Measurements from ENCODE around the gene PCDHA4.
"Not testable (repeated sequence)": the region's sequence is repeated elsewhere in the genome, so short reads cannot be mapped to it uniquely, and the experiment has no call there.

The PCDHA4 gene

GRCh38 chr5:140842798-140843733, 36.2 kb downstream of the PCDHA4 start:
- TF ChIP-seq CTCF (IDR thresholded peaks at IDR 0.05; ENCODE audit: extremely low read depth, missing control alignments), result no peak
- no peak for DNase-seq (ENCODE audit: low spot score)

- not testable (repeated sequence) for DNase-seq (ENCODE audit: low spot score)
These were observed 41.6 kb downstream of the PCDHA4 start, which contains the start of gene PCDHA9 for GRCh38 chr5:140848139-140849102. TSS of gene PCDHA9 (plus strand) at chr5:140848382. CDS start at chr5:140848496, 114 bp downstream.

DNA sequence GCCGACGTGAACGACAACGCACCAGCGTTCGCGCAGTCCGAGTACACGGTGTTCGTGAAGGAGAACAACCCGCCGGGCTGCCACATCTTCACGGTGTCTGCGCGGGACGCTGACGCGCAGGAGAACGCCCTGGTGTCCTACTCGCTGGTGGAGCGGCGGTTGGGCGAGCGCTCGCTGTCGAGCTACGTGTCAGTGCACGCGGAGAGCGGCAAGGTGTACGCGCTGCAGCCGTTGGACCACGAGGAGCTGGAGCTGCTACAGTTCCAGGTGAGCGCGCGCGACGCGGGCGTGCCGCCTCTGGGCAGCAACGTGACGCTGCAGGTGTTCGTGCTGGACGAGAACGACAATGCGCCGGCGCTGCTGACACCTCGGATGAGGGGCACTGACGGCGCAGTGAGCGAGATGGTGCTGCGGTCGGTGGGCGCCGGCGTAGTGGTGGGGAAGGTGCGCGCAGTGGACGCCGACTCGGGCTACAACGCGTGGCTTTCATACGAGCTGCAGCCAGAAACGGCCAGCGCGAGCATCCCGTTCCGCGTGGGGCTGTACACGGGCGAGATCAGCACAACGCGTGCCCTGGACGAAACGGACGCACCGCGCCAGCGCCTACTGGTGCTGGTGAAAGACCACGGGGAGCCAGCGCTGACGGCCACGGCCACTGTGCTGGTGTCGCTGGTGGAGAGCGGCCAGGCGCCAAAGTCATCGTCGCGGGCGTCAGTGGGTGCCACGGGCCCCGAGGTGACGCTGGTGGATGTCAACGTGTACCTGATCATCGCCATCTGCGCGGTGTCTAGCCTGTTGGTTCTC, 43.2 kb downstream of the PCDHA4 start:
- DNase-seq (ENCODE audit: low spot score), result not testable (repeated sequence)

GRCh38 chr5:140855772-140856674, 49.2 kb downstream of the PCDHA4 start, which contains the start of gene PCDHA10:
TSS of gene PCDHA10 (plus strand) at chr5:140855897. CDS start at chr5:140856049, 152 bp downstream.
- no peak for DNase-seq (ENCODE audit: low spot score)
- no peak for TF ChIP-seq CTCF (IDR thresholded peaks at IDR 0.05; ENCODE audit: extremely low read depth, missing control alignments)

- DNase-seq (ENCODE audit: low spot score), result no peak
- TF ChIP-seq CTCF (IDR thresholded peaks at IDR 0.05; ENCODE audit: extremely low read depth, missing control alignments), result no peak
These were observed 50.5 kb downstream of the PCDHA4 start for GRCh38 chr5:140857177-140857986.

DNA sequence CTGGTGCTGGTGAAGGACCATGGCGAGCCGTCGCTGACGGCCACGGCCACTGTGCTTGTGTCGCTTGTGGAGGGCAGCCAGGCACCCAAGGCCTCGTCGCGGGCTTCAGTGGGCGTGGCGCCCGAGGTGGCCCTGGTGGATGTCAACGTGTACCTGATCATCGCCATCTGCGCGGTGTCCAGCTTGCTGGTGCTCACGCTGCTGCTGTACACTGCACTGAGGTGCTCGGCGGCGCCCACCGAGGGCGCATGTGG, 51.0 kb downstream of the PCDHA4 start:
- no peak for TF ChIP-seq CTCF (IDR thresholded peaks at IDR 0.05; ENCODE audit: extremely low read depth, missing control alignments)
- no peak for DNase-seq (ENCODE audit: low spot score)
